ES-I3 (cell line): Measurements from ENCODE around the gene QPRT.
"Not testable (repeated sequence)": the region's sequence is repeated elsewhere in the genome, so short reads cannot be mapped to it uniquely, and the experiment has no call there.

Experiments
- H3K36me3 ChIP-seq: 2 replicates; pipeline ENCODE4 v1.6.1; 2013; ENCODE audit warnings: mild to moderate bottlenecking, low read length, control low read depth, moderate library complexity; ENCODE audit not compliant: insufficient read depth
- H3K4me1 ChIP-seq: 2 replicates; pipeline ENCODE4 v1.6.1; 2013; ENCODE audit warnings: mild to moderate bottlenecking, control low read depth, low read length; ENCODE audit not compliant: insufficient read depth
- H3K9ac ChIP-seq: 2 replicates; pipeline ENCODE4 v1.6.1; 2013; ENCODE audit warnings: low read depth, mild to moderate bottlenecking, low read length, moderate library complexity
- H3K9me3 ChIP-seq: 2 replicates; pipeline ENCODE4 v1.6.1; 2013; ENCODE audit warnings: mild to moderate bottlenecking, low read length, moderate library complexity; ENCODE audit not compliant: control insufficient read depth, insufficient read depth

QPRT gene

GRCh38 chr16:29678691-29679267 is at the start of gene QPRT:
Gene QPRT, plus strand, starts transcription at chr16:29679180. Its CDS starts 18 bp downstream, at chr16:29679198.
- Histone ChIP-seq H3K9ac (peak within 1 kb of the TSS; percentile 90), H3K36me3 (peaks cover 3% of the 10 kb centered on the region; the same call in 1 of the 2 replicates), H3K4me1 (peaks cover 9% of the 10 kb centered on the region; the same call in 1 of the 2 replicates), H3K9me3 (no peaks in the 10 kb centered on the region; the same call in 1 of the 2 replicates)

- not testable (repeated sequence) for H3K4me1 ChIP-seq, H3K9me3 ChIP-seq, H3K9ac ChIP-seq, H3K36me3 ChIP-seq
These were observed 49.7 kb upstream of the QPRT start for GRCh38 chr16:29629318-29629717.

GRCh38 chr16:29631658-29632057 is 47.3 kb upstream of the QPRT start:
- H3K9me3 ChIP-seq, H3K4me1 ChIP-seq, H3K36me3 ChIP-seq, H3K9ac ChIP-seq: not testable (repeated sequence)

GRCh38 chr16:29635902-29636301 is 43.1 kb upstream of the QPRT start:
- H3K9me3 ChIP-seq, H3K4me1 ChIP-seq, H3K36me3 ChIP-seq, H3K9ac ChIP-seq: not testable (repeated sequence)

GRCh38 chr16:29636368-29636767 is 42.6 kb upstream of the QPRT start:
- H3K4me1 ChIP-seq: not testable (repeated sequence)

GRCh38 chr16:29638751-29639150 is 40.2 kb upstream of the QPRT start:
- H3K4me1 ChIP-seq, H3K36me3 ChIP-seq, H3K9ac ChIP-seq, H3K9me3 ChIP-seq: not testable (repeated sequence)

More at GRCh38 chr16:29636368-29636767, 42.6 kb upstream of the QPRT start:
- H3K9me3 ChIP-seq, H3K36me3 ChIP-seq, H3K9ac ChIP-seq: not testable (repeated sequence)

- H3K9me3 ChIP-seq: no peaks in the 10 kb centered on the region
- H3K36me3 ChIP-seq: no peaks in the 10 kb centered on the region
- no peak overlapping the region for H3K9ac ChIP-seq
- H3K4me1 ChIP-seq: no peaks in the 10 kb centered on the region
These were observed 37.4 kb upstream of the QPRT start for GRCh38 chr16:29641561-29641960.

GRCh38 chr16:29643596-29643995 is 35.4 kb upstream of the QPRT start:
- Histone ChIP-seq H3K9ac (no peak overlapping the region), H3K36me3 (no peaks in the 10 kb centered on the region), H3K4me1 (no peaks in the 10 kb centered on the region), H3K9me3 (no peaks in the 10 kb centered on the region)

- no peak overlapping the region for H3K9ac ChIP-seq
- H3K9me3 ChIP-seq: no peaks in the 10 kb centered on the region
- peaks cover 1% of the 10 kb centered on the region; the same call in 1 of the 2 replicates for H3K4me1 ChIP-seq
These were observed 34.6 kb upstream of the QPRT start for GRCh38 chr16:29644338-29644857.

GRCh38 chr16:29644973-29645693 is 33.8 kb upstream of the QPRT start:
- Histone ChIP-seq H3K4me1 (peaks cover 7% of the 10 kb centered on the region; the same call in 1 of the 2 replicates), H3K36me3 (no peaks in the 10 kb centered on the region), H3K9ac (no peak overlapping the region), H3K9me3 (no peaks in the 10 kb centered on the region)

More at GRCh38 chr16:29644338-29644857, 34.6 kb upstream of the QPRT start:
- H3K36me3 ChIP-seq: no peaks in the 10 kb centered on the region

GRCh38 chr16:29645694-29646187 is 33.2 kb upstream of the QPRT start:
- peaks cover 7% of the 10 kb centered on the region; the same call in 1 of the 2 replicates for H3K4me1 ChIP-seq
- no peaks in the 10 kb centered on the region for H3K9me3 ChIP-seq
- H3K36me3 ChIP-seq: no peaks in the 10 kb centered on the region
- no peak overlapping the region for H3K9ac ChIP-seq

GRCh38 chr16:29646947-29647346 is 32.0 kb upstream of the QPRT start:
- peaks cover 7% of the 10 kb centered on the region; the same call in 1 of the 2 replicates for H3K4me1 ChIP-seq
- H3K9me3 ChIP-seq: no peaks in the 10 kb centered on the region
- no peak overlapping the region for H3K9ac ChIP-seq
- no peaks in the 10 kb centered on the region for H3K36me3 ChIP-seq

GRCh38 chr16:29649588-29650494 is 29.1 kb upstream of the QPRT start:
- Histone ChIP-seq H3K36me3 (no peaks in the 10 kb centered on the region), H3K9me3 (no peaks in the 10 kb centered on the region), H3K9ac (no peak overlapping the region), H3K4me1 (peaks cover 7% of the 10 kb centered on the region; the same call in 1 of the 2 replicates)

- Histone ChIP-seq H3K4me1 (peaks cover 7% of the 10 kb centered on the region; the same call in 1 of the 2 replicates), H3K36me3 (no peaks in the 10 kb centered on the region), H3K9me3 (no peaks in the 10 kb centered on the region), H3K9ac (no peak overlapping the region)
These were observed 28.2 kb upstream of the QPRT start for GRCh38 chr16:29650771-29651170.
